CD4-positive, alpha-beta T cell treated with Interleukin-4 for 1 hour (primary cell): ENCODE results near the gene MTSS2.
"Not testable (repeated sequence)": the region's sequence is repeated elsewhere in the genome, so short reads cannot be mapped to it uniquely, and the experiment has no call there.

ENCODE experiments used
- DNase-seq, 2 donors: peaks; one replicate each; pipeline ENCODE4 v3.0.0-alpha.2; 2020 to 2022

MTSS2 gene

GRCh38 chr16:70650216-70650615 is 35.6 kb downstream of the MTSS2 start:
- DNase-seq = no peak

- no peak for DNase-seq
Observed at GRCh38 chr16:70649300-70649699, 36.6 kb downstream of the MTSS2 start.

- no peak for DNase-seq
Observed at GRCh38 chr16:70648606-70649005, 37.2 kb downstream of the MTSS2 start.

- no peak for DNase-seq
Observed at GRCh38 chr16:70647441-70648359, 38.2 kb downstream of the MTSS2 start.

GRCh38 chr16:70646260-70647241 is 39.3 kb downstream of the MTSS2 start, which contains the start of gene IL34:
IL34 (plus strand) TSS chr16:70646559; CDS start chr16:70646948, 389 bp downstream.
- DNase-seq = no peak

- no peak for DNase-seq
Observed at GRCh38 chr16:70644763-70645597, 40.9 kb downstream of the MTSS2 start.

- not testable (repeated sequence) for DNase-seq
Observed at GRCh38 chr16:70643264-70643663, 42.6 kb downstream of the MTSS2 start.

- no peak for DNase-seq
Observed at GRCh38 chr16:70642633-70643032, 43.2 kb downstream of the MTSS2 start.

- DNase-seq = no peak
Observed at GRCh38 chr16:70638814-70639792, 46.8 kb downstream of the MTSS2 start.
